Stimulated activated effector memory CD8-positive, alpha-beta T cell treated with anti-CD3 and anti-CD28 coated beads, Interleukin-12 subunit alpha, Interleukin-12 subunit beta, amount 100 ng/mL, for 72 hours (primary cell): ENCODE results near the gene ARL6IP4.

ENCODE experiments used
- ATAC-seq: fragments of 150-1000 bp; cut with Tn5 transposase; 2 replicates; pipeline ENCODE4 v1.10.0; 2021
- DNase-seq, 2 donors: peaks; one replicate each; pipeline ENCODE4 v3.0.0; 2021 to 2022; ENCODE audit warnings: low spot score in 2 of 2
- H3K27ac Mint-ChIP-seq: one replicate; pipeline ENCODE4 v1.8.0; 2022; ENCODE audit warnings: mild to moderate bottlenecking, mixed read lengths
- H3K36me3 Mint-ChIP-seq: one replicate; pipeline ENCODE4 v1.8.0; 2022; ENCODE audit warnings: mild to moderate bottlenecking, mixed read lengths
- H3K4me1 Mint-ChIP-seq: one replicate; pipeline ENCODE4 v1.8.0; 2022; ENCODE audit warnings: mixed read lengths
- H3K4me3 Mint-ChIP-seq: one replicate; pipeline ENCODE4 v1.8.0; 2022; ENCODE audit warnings: mild to moderate bottlenecking, mixed read lengths
- H3K9me3 Mint-ChIP-seq: one replicate; pipeline ENCODE4 v1.8.0; 2022; ENCODE audit warnings: mixed read lengths

ARL6IP4 gene

DNA sequence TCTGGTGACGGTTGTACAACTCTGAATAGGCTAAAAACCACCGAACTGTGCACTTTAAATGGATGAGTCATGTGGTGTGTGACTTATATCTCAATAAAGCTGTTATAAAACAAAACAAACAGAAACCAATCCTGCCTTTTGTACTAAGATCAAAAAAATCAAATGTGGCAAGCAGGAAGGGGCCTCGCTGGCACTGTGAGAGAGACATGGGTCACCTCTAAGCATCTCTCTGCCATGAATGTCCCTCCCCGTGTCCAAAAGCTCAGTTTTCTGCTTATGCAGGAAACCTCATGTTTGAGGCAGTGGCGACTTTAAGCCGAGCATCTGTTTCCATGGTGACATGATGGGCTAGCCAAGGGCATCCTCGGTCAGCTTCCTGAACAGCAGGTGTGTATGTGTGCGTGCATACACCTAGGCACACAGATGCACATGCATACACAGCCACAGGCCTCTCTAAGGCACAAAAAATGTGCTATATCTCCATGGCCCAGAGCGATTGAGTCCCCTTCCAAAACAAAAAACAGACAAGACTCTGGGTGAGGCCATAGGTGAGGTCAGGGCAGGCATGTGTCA is 44.4 kb downstream of the ARL6IP4 start:
- DNase-seq (peak in 1 of 2 donors; percentile 74), ATAC-seq (peak; percentile 95)
- Mint-ChIP-seq H3K36me3 (no peaks in the 10 kb centered on the region), H3K4me3 (peak overlapping the region; percentile 25), H3K4me1 (peaks cover 28% of the 10 kb centered on the region), H3K9me3 (no peaks in the 10 kb centered on the region), H3K27ac (peak overlapping the region; percentile 70)

DNA sequence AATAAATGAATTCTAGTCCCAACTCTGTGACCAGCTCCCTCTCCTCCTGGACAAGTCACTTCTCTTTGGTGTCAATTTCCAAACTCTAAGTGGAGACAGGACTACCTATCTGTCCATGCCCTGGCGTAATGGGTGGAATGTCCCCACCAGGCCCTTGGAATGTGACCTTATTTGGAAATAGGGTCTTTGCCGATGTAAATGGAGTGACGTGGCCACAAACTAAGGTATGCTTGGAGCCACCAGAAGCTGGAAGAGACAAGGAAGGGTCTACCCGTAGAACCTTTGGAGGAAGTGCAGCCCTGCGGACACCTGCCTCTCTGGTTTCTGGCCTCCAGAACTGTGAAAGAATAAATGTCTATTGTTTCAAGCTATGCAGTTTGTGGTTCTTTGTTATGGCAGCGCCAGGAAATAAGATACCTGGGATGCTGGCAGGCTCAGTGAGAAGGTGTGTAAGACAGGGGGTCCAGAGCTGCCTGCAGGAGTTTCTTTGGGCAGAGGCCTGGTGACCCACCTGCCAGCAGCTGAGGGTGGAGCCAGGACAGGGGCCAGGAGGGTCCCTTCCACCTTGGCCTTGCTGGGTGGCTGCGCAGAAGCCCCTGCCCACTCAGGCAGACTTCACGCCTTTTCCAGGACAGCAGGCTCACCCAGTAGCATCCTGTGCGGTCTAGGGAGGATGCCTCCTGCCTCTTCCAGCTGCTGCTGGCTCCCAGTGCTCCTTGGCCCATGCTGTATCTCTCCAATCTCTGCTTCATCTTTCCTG is 45.8 kb downstream of the ARL6IP4 start:
- Mint-ChIP-seq H3K36me3 (no peaks in the 10 kb centered on the region), H3K9me3 (no peaks in the 10 kb centered on the region), H3K4me3 (no peak overlapping the region), H3K27ac (peak overlapping the region; percentile 70), H3K4me1 (peaks cover 28% of the 10 kb centered on the region)
- ATAC-seq (no peak), DNase-seq (no peak)

DNA sequence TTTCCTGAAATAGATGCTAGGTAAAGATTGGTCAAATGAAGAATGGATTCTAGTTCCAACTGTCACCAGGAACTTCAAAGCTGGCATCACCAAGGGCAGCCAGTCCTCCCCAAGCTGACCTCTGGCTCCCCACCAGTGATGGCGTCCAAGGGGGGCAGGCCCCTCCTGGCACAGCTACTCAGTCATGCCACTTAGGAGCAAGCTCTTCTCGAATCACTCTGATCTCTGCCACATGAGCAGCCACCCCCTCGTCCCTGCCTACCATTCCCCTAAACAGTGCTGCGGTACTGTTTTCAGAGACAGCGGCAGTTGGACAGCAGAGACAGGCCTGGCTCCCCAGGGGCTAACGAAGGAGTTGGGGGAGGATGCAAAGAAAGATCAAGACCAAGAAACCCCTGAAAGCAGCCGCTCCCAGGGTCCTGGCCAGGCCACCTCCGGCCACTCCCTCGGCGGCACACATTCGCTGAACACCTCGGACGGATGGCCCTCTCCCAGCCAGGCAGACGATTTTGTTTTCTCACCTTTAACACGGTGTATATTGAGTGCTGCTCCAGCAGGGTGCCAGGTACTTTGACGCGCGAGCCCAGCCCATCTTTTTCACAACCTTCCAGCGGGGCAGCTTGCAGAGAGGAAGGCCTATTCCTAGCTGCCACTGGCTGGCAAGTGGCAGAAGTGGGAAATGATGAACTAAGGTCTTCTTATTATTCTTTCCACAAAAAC is 47.4 kb downstream of the ARL6IP4 start:
- H3K4me1 Mint-ChIP-seq = peaks cover 23% of the 10 kb centered on the region
- no peak for ATAC-seq
- H3K36me3 Mint-ChIP-seq = no peaks in the 10 kb centered on the region
- no peak overlapping the region for H3K4me3 Mint-ChIP-seq
- DNase-seq = no peak
- H3K9me3 Mint-ChIP-seq = no peaks in the 10 kb centered on the region
- H3K27ac Mint-ChIP-seq = no peak overlapping the region

DNA sequence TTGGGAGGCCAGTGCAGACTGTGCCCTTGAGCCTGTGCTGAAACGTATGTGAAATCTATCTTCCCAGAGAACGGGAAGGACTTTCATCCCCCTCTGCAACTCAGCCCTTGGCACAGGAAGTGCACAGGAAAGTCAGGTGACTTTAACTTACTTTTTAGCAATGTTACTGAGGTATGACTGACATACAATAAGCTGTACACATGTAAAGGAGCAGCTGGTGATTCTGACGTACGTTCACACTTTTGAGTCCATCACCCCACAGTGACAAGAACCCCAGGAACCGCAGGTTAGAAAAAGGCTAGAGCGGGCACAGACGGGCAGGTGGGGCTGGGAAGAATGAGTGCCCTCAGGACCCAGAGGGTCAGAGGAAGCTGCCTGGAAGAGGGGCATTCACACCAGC is 48.0 kb downstream of the ARL6IP4 start:
- DNase-seq (no peak), ATAC-seq (no peak)
- Mint-ChIP-seq H3K36me3 (no peaks in the 10 kb centered on the region), H3K27ac (no peak overlapping the region), H3K4me1 (peaks cover 21% of the 10 kb centered on the region), H3K9me3 (no peaks in the 10 kb centered on the region), H3K4me3 (no peak overlapping the region)

DNA sequence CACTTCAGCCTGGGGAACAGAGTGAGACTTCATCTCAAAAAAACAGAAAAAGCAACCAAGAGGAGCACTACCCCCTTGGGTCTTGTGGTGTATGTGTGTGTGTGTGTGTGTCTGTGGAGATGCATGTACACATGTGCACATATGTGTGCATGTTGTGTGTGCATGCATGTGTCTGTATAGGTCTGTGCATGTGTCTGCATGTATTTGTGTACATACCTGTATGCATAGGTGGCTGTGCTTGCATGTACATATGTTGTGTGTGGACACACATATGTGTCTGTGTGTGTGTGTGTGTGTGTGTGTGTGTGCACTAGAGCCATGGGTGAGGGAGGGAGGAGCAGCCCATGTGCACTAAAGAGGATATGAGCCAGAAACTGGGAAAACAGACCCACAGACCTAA is 49.1 kb downstream of the ARL6IP4 start:
- Mint-ChIP-seq H3K4me1 (peaks cover 18% of the 10 kb centered on the region), H3K27ac (no peak overlapping the region), H3K9me3 (no peaks in the 10 kb centered on the region), H3K4me3 (no peak overlapping the region), H3K36me3 (no peaks in the 10 kb centered on the region)
- ATAC-seq = no peak
- DNase-seq = no peak

DNA sequence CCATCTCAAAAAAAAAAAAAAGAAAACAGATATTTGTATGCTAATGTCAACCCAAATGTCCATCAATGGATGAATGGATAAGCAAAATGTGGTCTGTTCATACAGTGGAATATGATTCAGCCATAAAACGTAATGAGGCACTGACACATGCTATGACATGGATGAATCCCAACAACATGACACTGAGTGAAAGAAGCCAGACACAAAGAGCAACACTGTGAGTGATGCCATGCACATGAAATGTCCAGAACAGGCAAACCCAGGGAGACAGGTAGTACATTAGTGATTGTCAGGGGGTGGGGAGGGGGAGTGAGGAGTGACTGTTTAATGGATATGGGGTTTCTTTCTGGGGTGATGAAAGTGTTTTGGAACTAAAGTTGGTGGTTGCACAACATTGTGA is 50.2 kb downstream of the ARL6IP4 start:
- H3K36me3 Mint-ChIP-seq = no peaks in the 10 kb centered on the region
- no peak for ATAC-seq
- H3K9me3 Mint-ChIP-seq = no peaks in the 10 kb centered on the region
- H3K4me3 Mint-ChIP-seq = no peak overlapping the region
- DNase-seq = no peak
- peaks cover 11% of the 10 kb centered on the region for H3K4me1 Mint-ChIP-seq
- H3K27ac Mint-ChIP-seq = no peak overlapping the region

DNA sequence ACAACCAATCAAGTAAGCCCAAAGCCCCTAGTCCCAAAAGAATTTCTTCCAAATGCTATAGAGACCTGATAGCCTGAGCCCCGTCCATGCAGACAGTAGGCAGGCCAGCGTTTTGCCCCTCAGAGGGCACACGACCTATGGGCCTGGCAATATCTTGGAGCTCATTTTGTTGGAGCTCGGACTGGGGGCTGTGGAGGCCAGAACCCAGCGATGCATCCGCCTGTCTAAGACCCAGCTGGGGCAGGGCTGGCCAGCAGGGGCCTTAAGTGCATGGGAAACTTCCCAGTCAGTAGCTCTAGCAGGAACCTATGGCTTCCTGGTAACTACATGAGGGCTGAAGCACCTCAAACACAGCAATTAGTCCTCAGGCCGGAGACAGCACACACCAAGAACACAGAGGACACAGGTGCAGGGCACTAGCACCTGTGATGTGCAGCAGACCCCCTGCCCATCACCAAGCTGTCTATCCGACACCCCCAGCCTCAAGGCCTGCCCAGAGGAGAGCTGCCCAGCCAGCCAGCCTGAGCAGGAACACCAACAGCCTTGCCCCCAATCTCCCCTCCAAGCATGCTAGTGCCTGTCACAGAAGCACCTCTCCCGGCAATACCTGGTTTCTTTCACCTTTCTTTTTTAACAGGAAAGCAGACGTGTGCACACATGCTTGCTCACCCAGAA is 50.8 kb downstream of the ARL6IP4 start:
- H3K36me3 Mint-ChIP-seq = no peaks in the 10 kb centered on the region
- H3K27ac Mint-ChIP-seq = peak overlapping the region; percentile 23
- ATAC-seq (no peak), DNase-seq (no peak)
- no peak overlapping the region for H3K4me3 Mint-ChIP-seq
- no peaks in the 10 kb centered on the region for H3K9me3 Mint-ChIP-seq
- H3K4me1 Mint-ChIP-seq = peaks cover 11% of the 10 kb centered on the region
